Peyer's patch (tissue), 4 donors: ENCODE measurements around the gene CEP290. TPM values are rescaled to one million over a fixed set of nuclear protein-coding genes. Genes with fewer than 3 reads are reported as not detected.
"Not testable (repeated sequence)": the region's sequence is repeated elsewhere in the genome, so short reads cannot be mapped to it uniquely, and the experiment has no call there.

Source experiments
- DNase-seq, 3 donors: peaks; one replicate each; pipeline ENCODE4 v3.0.0-alpha.2; 2017 to 2019
- H3K27ac ChIP-seq, 4 donors: fragments of 200-600 bp; sonication (generic); one replicate each; pipeline ENCODE4 v1.5.1; 2016 to 2019
- H3K27me3 ChIP-seq, 2 donors: fragments of 200-600 bp; sonication (generic); one replicate each; pipeline ENCODE4 v1.5.1; 2019
- H3K36me3 ChIP-seq, 3 donors: fragments of 200-600 bp; sonication (generic); one replicate each; pipeline ENCODE4 v1.5.1; 2016 to 2019
- H3K4me1 ChIP-seq, 4 donors: fragments of 200-600 bp; sonication (generic); one replicate each; pipeline ENCODE4 v1.5.1; 2016 to 2019
- H3K4me3 ChIP-seq, 4 donors: fragments of 200-600 bp; sonication (generic); 1 replicate in 3 of 4; 2 replicates in 1 of 4; pipeline ENCODE4 v1.5.1; 2016 to 2019; ENCODE audit warnings: mild to moderate bottlenecking in 1 of 4
- H3K9me3 ChIP-seq, 4 donors: fragments of 200-600 bp; sonication (generic); one replicate each; pipeline ENCODE4 v1.5.1; 2016 to 2019; ENCODE audit warnings: mild to moderate bottlenecking in 1 of 4
- CTCF ChIP-seq, 6 experiments: fragments of 450-650 bp in 4 of 6; fragments of 200-600 bp in 2 of 6; sonication (generic) in 1 of 6; IDR thresholded peaks; one replicate each; pipeline ENCODE4 v1.5.1; 2017 to 2019; ENCODE audit warnings: antibody characterized with exemption in 6 of 6, mild to moderate bottlenecking in 3 of 6, moderate library complexity in 1 of 6
- POLR2A ChIP-seq, 2 donors: fragments of 450-650 bp; IDR thresholded peaks; one replicate each; pipeline ENCODE4 v1.5.1; 2017; ENCODE audit warnings: antibody characterized with exemption in 2 of 2, mild to moderate bottlenecking in 2 of 2, moderate library complexity in 2 of 2
- total RNA-seq, 4 donors: library from RNA; depleted of rRNA; stranded (reverse); fragments of >200 nt; gene quantifications; one replicate each; pipeline ENCODE4 v1.1.0, GENCODE V29; 2016

CEP290 gene
- total RNA-seq, 4 donors from 2014 or later = 14.7 to 54.5 (median 24.6) TPM

GRCh38 chr12:88037770-88038169, 104.1 kb downstream of the CEP290 start:
- no peaks in the 10 kb centered on the region for H3K36me3 ChIP-seq
- no peaks in the 10 kb centered on the region for H3K27me3 ChIP-seq
- no peaks in the 10 kb centered on the region for H3K9me3 ChIP-seq
- no peak overlapping the region for H3K27ac ChIP-seq
- H3K4me3 ChIP-seq = no peak overlapping the region
- peaks cover 0 to 12% (median 0%) of the 10 kb centered on the region in 4 donors for H3K4me1 ChIP-seq
- no peak for TF ChIP-seq POLR2A (IDR thresholded peaks at IDR 0.05)
- no peak for TF ChIP-seq CTCF (IDR thresholded peaks at IDR 0.05)
- DNase-seq = no peak

DNA sequence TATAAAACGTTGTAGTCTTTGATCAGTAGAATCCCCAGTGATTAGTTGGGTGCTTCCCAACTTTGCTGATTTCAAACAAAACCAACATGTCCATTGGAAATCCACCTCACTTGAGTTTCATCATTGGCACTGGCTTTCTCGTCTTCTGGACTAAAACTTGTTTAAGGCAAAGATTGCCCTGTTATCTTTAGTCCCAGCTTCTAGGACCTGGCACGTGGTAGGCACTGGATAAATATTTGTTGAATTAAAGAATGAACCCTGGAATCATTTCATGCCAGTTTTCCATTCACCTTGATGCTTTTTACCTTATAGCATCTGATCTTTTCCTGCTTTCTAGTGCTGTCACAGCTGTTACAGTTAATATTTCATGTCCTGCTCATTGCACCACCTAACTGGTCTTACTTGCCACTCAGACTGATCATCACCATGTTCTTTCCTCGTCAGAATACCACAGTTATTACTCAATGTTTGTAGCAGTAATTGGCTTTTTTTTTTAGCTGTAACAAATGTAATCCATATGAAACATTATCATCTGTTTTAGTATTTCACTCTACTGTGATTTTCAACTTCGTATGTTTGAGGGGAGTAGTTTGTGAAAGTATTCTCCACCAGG, 105.4 kb downstream of the CEP290 start:
- Histone ChIP-seq H3K36me3 (no peaks in the 10 kb centered on the region), H3K9me3 (no peaks in the 10 kb centered on the region), H3K27me3 (no peaks in the 10 kb centered on the region), H3K27ac (no peak overlapping the region), H3K4me1 (peaks cover 0 to 12% (median 0%) of the 10 kb centered on the region in 4 donors), H3K4me3 (peak overlapping the region; percentile 70 to 78 (median 76))
- no peak for DNase-seq
- TF ChIP-seq CTCF (IDR thresholded peaks at IDR 0.05) = no peak
- TF ChIP-seq POLR2A (IDR thresholded peaks at IDR 0.05) = no peak

GRCh38 chr12:88035907-88036289, 106.0 kb downstream of the CEP290 start:
- H3K4me3 ChIP-seq = peak overlapping the region; percentile 70 to 78 (median 76)
- no peak for DNase-seq
- TF ChIP-seq CTCF (IDR thresholded peaks at IDR 0.05) = no peak
- TF ChIP-seq POLR2A (IDR thresholded peaks at IDR 0.05) = no peak
- H3K9me3 ChIP-seq = no peaks in the 10 kb centered on the region
- H3K4me1 ChIP-seq = peaks cover 0 to 12% (median 0%) of the 10 kb centered on the region in 4 donors
- H3K36me3 ChIP-seq = no peaks in the 10 kb centered on the region
- H3K27me3 ChIP-seq = no peaks in the 10 kb centered on the region
- peak overlapping the region; percentile 69 to 86 (median 74) for H3K27ac ChIP-seq

DNA sequence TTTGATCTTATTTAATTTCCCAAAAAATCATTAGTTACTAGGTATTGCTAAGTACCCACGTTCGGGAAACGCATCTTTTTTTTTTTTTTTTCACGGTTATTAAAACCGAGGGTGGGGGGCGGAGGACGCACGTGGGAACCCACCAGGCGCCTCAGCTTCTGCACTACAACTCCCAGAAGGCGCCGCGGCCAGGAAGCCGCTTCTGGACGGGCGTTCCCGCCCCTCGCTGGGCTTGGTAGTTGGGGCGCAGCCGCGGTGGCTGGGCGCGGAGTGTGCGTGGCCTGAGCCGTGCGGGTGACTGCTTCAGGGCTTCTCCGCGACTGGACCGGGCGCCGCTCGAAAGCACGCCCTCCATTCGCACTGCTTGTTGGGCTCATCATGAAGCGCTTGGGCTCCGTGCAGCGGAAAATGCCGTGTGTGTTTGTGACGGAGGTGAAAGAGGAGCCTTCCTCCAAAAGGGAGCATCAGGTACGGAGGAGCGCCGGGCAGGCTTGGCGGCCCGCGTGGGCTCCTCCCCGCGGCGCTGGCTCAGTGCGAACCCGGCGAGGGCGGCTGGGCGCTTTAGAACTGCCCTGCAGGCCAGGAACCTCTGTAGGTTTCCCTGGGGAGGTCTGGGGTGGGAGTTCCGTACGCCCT, 106.5 kb downstream of the CEP290 start:
- no peaks in the 10 kb centered on the region for H3K9me3 ChIP-seq
- H3K4me1 ChIP-seq = peaks cover 0 to 12% (median 0%) of the 10 kb centered on the region in 4 donors
- peak overlapping the region; percentile 70 to 78 (median 76) for H3K4me3 ChIP-seq
- peak overlapping the region; percentile 69 to 86 (median 74) for H3K27ac ChIP-seq
- H3K27me3 ChIP-seq = no peaks in the 10 kb centered on the region
- DNase-seq = peak; percentile 90 to 95 (median 92)
- H3K36me3 ChIP-seq = no peaks in the 10 kb centered on the region
- TF ChIP-seq CTCF (IDR thresholded peaks at IDR 0.05) (no peak), POLR2A (IDR thresholded peaks at IDR 0.05) (peak; percentile 56 to 87)

GRCh38 chr12:88031161-88031560, 110.7 kb downstream of the CEP290 start:
- H3K27me3 ChIP-seq, DNase-seq, H3K9me3 ChIP-seq, H3K36me3 ChIP-seq, H3K27ac ChIP-seq, H3K4me1 ChIP-seq, H3K4me3 ChIP-seq: not testable (repeated sequence)

GRCh38 chr12:88029093-88029665, 112.7 kb downstream of the CEP290 start, which contains the start of gene C12orf50:
TSS of gene C12orf50 (minus strand) at chr12:88029401. CDS start at chr12:88026962, 2,439 bp downstream.
- Histone ChIP-seq H3K4me1 (peaks cover 0 to under 1% (median 0%) of the 10 kb centered on the region in 4 donors), H3K36me3 (no peaks in the 10 kb centered on the region), H3K9me3 (no peaks in the 10 kb centered on the region), H3K27me3 (no peaks in the 10 kb centered on the region), H3K4me3 (no peak within 1 kb of the TSS), H3K27ac (no peak within 1 kb of the TSS)
- TF ChIP-seq POLR2A (IDR thresholded peaks at IDR 0.05) (no peak), CTCF (IDR thresholded peaks at IDR 0.05) (no peak)
- no peak for DNase-seq
